ENCODE data around the gene HGFAC.

HGFAC gene

GRCh38 chr4:3464349-3464905 lies 22.7 kb downstream of the HGFAC start:
- no peak for DNase-seq

DNA sequence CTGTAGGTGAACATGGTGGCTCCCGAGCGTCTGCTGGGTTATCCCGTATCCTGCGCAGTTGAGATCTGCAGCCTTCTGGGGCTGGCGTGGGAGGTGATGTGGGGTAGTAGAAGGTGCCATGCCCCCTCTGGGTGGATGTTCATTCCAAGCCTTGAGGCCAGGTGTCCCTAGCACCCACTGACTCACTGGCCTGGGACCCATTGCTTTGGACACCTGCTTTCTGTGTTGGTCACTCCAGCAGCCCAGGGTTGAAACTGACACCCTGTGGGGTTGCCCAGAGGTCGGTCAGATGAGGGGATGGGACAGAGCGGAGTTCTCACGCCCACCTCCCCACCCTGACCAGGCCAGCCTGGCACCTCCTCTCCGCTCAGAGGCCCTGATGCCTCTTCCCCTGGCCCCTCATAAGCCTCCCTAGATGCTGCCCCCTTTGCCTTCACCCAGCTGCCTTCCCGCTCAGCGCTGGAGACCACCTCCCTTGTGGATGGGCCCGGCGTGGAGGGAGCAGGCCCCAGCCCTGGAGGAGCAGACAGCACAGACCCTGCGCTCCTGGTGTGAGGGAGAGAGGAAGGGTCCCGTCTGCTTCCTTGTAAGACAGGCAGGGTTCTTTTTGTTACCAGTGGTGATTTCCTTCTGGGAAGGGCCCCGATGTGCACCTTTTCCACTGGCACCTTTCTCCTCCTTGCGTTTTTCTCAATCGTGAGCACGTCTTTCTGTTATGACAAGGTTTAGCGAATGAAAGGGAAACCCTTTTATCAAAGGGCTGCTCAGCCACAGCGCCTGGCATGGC lies 23.3 kb downstream of the HGFAC start:
- no peak for DNase-seq

GRCh38 chr4:3465698-3466671 lies 24.2 kb downstream of the HGFAC start:
- no peak for DNase-seq

DNA sequence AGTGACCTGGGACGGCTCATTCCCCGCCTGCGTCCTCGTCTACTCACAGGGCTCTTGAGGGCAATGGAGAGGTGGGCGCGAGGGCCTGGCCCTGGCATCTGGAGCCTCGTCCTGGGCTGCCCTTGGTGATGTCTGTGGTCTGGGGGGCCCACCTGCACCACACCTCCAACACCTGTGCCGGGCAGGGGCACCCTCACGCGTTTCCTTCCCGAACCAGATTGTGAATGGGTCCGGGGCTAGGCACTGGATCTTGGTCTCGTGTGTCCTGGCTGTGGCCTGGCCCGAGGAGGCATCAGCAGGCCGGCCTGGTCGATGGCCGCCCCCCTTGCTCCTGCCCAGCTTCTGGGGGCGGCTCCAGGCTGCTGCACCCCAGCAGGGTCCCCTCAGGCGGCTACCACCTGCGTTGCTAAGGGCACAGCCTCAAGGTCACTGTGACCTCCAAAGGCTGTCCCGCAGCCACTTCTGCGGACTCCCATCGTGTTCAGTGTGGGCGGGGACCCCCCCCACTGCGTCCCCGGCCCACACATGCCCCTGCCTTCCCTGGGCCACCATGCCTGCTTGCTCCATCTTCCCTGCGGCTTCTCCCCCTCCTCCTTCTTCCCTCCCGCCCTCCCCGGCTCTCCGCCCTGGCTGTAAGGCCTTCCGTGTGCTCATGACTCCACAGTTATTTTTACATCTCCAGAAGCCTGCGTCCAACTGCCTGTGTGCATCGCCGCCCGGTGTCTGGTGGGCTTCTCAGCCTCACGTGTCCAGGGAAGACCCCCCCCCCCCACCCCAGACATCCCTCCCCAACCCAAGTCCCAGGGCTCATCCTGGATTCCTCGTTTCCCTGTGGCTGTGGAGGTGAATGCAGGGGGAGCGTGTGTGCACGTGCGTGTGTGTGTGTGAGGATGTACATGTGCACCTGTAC lies 25.2 kb downstream of the HGFAC start:
- DNase-seq = no peak

- DNase-seq = no peak
Observed at GRCh38 chr4:3467601-3468031, 25.8 kb downstream of the HGFAC start.

DNA sequence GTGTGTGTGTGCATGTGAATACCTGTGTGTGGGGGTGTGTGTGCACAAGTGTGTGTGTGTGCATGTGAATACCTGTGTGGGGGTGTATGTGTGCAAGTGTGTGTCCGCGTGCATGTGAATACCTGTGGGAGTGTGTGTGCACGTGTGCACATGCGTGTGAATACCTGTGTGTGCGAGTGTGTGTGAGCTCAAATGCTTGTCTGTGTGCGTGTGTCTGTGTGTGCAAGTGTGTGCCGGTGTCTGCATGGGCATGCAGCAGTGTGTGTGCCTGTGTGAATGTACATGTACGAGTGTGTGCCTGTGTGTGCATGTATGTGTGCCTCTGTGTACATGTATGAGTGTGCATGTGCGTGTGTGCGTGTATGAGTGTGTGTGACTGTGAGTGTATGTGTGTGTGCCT lies 26.4 kb downstream of the HGFAC start:
- DNase-seq = no peak

- no peak for DNase-seq
Observed at GRCh38 chr4:3468804-3469203, 27.0 kb downstream of the HGFAC start.

DNA sequence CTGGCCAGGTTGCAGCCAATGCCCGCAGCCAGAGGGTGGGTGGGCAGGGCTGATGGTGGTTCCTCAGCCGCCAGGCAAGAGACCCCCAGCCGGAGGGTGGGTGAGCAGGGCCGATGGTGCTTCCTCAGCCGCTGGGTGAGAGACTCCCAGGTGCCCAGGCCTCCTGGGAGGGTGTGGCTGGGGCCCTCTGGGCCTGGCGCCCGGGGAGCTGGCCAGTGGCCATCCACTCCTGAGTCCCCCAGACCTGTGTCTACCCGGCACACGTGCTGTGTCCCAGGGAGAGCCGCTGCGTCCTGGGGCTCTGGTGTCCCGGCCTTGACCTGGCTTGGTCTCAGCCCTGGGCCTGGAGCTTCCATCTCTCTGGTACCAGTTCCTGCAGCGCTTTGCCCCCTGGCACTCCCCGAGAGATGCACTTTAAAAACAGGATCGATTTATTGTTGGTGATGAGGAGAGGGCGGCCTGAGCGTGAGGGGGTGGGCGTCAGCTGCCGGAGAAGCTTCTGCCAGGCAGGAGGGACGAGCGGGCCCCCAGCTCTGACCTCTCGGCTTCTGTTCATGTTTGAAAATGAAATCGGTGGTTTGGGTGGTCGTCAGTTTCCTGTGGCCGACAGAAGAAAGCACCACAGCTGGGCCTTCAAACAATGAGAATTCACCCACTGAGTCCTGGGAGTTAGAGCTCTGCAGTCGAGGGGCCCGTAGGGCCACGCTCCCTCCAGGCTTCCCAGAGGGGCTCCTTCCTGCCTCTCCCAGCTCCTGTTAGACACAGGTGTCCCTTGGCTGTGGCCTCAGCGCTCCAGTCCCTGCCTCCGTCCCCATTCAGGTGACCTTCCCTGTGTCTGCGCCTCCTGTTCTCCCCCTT lies 27.8 kb downstream of the HGFAC start:
- DNase-seq = no peak

DNA sequence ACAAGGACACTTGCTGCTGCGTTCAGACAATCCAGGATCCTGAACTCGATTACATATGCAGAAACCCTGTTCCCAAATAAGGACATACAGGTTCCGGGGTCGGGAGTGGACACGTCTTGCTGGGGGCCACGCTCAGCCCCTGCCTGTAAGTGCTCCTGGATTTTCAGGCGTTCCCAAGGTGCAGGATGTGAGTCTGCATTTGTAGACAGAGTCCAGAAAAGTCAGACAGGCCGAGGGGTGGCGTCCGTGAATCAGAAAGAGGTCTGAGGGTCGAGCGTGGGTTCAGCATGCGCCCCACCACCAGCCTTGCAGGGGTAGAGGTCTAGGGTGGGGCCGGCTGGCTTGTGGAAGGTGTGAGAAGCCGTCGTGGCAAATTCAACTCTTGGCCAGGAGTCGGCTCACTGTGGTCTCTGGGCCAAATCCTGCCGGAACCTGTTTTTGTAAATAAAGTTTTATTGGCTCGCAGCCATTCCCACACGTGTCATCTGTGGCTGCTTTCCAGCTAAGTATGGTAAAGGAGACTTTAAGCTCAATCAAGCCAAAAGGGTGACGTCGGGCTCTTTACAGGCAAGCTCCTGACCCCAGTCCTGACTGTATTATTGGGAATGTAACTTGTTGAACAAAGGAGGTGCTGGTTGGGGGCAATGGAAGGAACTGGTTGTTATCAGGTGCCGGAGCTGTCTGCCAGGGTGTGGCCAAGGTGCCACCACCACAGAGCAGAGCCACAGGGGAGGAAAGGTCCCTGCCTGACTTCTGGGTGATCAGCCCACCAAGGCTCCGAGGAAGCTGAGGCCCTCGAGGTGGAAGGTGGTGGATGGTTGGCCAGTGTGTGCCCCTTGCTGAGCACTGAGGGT lies 28.7 kb downstream of the HGFAC start:
- no peak for DNase-seq

DNA sequence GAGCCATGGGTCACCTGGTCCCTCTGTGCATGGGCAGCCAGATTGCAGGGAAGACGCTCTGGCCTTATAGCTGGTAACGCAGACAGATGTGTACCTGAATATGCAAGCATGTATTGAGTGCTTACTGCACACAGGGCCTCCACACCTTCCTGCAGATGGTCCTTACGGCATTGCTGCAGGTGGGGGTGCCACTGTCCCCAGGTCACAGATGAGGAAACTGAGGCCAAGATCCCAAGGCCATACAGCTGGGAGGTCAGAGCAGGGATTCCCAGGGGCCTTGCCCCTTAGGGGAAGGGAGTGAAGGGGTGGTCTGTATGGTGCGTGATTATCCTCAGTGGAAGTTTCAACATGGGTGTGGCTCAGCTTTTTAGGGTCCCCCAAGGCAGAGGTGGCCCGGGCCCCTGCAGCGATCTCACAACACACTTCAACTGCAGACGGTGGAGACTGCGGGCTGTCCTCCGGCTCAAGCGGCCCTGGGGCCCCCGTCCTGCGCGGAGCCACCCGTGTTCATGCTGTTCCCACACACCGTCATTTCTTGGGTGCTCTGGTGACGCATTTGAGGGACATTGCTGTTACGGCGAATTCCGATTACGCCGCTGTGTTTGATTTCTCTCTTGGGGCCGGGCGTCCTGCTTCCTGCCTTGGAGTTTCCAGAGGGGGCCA lies 29.5 kb downstream of the HGFAC start:
- no peak for DNase-seq

DNA sequence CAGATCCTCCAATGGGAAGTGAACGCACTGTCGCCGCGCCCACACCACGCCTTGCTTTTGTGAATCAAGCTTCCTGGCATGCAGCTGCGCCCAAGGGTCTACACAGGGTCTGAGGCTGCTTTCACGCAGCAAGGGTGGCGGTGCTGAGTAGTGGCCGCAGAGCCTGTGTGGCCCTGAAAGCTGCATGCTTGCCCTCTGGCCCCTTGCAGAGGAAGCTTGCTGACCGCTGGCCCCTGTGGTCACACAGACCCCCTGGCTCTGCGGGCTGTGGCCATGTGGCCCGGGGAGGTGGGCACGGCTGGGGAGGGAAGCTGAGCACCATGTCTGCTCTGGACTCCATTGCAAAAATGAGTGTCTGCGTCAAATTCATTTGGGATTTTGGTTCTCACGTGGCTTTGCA lies 30.1 kb downstream of the HGFAC start:
- no peak for DNase-seq

DNA sequence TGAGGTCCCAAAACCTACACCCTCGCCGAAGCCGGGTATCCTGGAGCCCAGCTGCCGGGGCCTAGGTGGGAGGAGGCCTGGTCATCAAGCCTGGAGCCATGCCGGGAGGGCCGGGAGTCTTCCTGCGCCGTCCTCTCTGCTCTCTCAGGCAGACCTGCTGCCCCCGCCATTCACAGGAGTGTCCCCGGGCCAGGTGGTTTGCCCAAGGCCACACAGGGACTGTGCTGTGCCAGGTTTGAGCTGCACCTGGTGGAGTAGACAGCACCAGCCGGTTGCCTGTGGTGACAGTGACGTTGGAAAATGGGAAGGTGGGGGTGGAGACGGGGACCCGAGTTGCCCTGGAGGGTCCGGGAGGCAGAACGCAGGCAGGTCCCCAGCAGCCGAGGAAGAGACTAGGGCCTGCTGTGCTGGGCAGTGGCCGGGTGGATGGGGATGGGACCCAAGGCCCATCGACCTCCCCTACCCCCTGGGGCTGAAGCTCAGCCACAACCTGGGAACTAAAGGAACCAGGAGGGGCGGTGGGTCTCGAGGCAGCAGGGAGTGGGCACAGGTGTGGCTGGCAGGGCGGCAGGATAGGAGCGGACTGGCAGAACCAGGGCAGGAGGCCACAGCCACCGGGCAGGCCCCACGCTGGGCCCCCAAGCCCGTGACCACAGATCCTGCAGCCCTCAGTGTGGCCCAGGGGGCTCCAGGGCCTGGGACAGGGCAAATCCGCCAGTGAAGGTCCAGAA lies 30.8 kb downstream of the HGFAC start:
- DNase-seq = no peak

DNA sequence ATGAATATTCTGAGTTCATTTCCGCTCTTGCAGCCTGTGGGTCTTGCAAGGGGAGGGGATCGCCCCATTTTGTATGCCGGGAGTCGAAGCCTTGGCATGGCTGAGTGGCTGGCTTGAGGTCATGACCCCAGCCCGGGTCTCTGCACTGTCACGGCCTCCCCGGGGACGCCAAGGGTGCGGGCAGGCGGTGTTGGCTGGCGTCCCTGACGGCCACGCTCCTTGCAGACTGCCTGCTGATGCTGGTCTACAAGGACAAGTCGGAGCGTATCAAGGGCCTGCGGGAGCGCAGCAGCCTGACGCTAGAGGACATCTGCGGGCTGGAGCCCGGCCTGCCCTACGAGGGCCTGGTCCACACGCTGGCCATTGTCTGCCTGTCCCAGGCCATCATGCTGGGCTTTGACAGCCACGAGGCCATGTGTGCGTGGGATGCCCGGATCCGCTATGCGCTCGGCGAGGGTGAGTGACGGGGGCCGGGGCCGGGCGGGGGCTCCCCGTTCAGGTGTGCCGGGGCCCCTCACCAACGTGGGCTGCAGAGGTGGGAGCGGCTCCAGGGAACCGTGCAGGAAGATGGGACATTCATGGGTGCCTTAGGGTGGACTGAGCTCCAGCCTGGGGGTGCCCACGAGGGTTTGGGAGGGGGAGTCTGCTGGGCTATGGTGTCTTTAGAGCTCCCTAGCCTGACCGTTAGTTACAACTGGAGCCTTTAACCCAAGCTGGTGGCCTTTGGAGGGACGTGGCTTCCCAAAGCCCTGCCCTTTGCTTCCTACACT lies 31.6 kb downstream of the HGFAC start:
- DNase-seq = no peak

- DNase-seq = no peak
Observed at GRCh38 chr4:3473996-3474765, 32.4 kb downstream of the HGFAC start.

GRCh38 chr4:3475041-3475712 lies 33.4 kb downstream of the HGFAC start:
- no peak for DNase-seq

DNA sequence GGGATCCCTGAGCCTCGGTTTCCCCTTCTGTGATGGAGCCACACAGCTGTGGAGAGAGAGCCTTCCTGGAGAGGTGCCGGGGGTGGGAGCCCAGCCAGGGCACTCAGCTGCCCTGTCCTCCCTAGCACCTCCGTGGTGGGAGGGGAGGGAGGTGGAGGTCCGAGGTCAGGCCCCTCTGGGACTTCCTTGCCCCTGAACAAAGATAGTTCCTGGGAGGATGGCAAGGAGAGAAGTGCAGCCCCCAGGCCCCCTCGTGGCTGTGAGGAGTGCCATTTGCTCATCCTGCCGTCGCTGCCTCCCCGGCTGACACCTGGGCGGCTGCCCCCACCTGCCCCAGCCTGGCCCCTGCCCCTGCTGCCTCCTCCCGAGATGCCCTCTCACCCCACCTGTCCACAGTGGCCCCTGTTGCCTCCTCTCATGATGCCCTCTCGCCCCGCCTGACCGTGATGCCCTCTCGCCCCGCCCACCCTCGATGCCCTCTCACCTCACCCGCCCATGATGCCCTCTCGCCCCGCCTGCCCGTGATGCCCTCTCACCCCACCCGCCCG lies 34.0 kb downstream of the HGFAC start:
- no peak for DNase-seq

GRCh38 chr4:3476341-3476747 lies 34.6 kb downstream of the HGFAC start:
- DNase-seq = no peak
